Suppressor macrophage treated with lipopolysaccharide for 1 hour (primary cell): ENCODE measurements around the gene PGGHG.
"Not testable (repeated sequence)": the region's sequence is repeated elsewhere in the genome, so short reads cannot be mapped to it uniquely, and the experiment has no call there.

Experiments used
- DNase-seq, 3 donors: peaks; one replicate each; pipeline ENCODE4 v3.0.0-alpha.2; 2020 to 2022

Gene PGGHG

DNA sequence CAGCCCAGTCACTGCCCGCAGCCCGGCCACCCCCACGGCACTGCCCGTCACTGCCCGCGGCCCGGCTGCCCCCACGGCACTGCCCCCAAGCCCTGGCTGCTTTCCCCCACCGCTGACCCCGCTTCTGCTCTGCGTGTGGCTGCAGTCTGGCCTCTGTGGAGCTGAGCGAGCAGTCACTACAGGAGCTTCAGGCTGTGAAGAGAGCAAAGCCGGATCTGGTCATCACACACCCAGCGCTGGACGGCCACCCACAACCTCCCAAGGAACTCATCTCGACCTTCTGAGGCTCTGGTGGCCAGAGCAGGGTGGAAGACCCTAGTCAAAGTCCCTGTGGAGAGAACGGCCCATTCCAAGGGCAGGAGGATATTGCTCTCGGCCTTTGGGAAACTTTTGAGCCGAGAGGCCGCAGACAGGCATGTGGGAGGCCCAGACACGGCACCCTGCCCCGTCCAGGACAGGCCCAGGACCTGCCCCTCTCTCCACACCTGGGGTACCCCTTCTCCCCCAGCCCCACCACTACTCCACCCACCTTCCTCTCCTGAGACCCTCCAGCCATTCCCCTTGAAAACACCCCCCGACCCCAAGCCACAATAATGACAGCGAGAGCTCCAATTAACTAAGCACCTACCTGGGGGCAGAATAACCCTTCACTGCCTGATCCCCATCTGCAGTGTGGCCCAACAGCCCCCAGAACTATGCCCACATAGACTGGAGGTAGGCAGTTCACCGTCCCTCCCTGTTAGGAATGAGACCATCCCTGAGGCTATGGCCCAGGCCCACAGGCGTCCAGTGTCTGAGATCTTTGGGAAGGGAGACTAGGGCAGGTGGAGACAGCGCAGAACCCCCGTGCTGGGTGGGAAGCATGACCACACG, 3.7 kb upstream of the PGGHG start:
- no peak for DNase-seq

DNA sequence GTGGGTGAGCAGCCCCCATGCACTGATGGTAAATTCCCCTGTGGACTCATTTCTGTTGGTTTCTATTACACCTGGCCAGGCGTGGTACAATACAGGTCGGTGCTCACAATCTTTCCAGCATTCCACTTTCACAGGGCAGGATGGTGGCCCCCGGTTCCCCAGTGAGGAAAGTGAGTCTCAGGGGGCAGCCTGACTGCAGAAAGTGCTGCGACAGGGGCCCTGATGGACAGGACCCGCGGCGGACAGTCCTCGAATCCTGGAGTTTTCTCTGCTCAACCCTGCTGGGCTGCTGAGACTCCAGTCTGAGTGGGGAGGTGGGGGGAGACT, 3.1 kb upstream of the PGGHG start:
- DNase-seq = no peak

DNA sequence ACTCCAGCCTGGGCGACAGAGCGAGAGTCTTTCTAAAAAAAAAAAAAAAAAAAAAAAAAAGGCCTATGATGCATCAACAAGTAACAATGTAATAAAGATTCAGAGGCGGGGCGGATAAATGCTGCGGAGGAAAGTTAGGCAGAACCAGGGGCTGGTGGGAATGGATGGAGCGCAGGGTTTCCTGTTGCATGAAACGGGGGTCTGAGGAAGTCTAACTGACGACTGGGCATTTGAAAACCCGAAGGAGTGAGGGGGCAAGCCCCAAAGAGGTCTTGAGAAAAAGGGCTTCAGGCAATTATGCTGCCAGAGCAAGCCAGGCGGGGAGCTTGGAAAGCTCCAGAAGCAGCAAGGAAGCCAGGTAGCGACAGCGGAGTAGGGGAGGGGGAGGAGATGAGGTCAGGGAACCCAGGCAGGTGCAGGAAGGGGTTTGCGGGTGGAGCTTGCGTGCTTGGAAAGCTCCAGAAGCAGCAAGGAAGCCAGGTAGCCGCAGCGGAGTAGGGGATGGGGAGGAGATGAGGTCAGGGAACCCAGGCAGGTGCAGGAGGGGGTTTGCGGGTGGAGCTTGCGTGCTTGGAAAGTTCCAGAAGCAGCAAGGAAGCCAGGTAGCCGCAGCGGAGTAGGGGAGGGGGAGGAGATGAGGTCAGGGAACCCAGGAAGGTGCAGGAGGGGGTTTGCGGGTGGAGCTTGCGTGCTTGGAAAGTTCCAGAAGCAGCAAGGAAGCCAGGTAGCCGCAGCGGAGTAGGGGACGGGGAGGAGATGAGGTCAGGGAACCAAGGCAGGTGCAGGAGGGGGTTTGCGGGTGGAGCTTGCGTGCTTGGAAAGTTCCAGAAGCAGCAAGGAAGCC, 1.7 kb upstream of the PGGHG start:
- not testable (repeated sequence) for DNase-seq

DNA sequence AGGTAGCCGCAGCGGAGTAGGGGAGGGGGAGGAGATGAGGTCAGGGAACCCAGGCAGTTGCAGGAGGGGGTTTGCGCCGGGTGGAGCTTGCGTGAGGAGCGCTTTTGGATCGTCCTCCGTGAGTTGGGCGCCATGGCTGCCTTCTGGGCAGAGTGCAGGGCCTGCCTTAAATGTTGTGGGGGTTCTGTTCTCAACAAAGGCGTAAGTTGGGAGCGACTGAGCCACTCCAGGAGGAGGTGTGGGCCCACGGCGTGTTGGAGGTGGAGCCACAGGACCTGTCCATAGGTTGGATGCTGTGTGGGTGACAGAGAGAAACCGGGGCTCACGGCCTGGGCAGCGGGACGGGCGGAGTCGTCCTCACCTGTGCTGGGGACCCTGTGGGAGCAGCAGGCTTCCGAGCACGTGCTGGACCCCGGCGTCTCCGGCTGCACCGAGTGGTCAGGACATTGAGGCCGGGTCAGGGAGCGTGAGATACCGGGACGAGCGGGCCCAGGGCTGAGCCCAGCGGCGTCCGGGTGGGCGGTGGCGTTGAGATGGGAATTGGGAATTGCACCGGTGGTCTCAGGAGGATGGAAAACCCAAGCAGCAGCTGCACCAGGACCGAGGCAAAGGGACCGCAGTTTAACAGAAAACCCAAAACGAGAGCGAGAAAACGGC, 977 bp upstream of the PGGHG start:
- no peak for DNase-seq

DNA sequence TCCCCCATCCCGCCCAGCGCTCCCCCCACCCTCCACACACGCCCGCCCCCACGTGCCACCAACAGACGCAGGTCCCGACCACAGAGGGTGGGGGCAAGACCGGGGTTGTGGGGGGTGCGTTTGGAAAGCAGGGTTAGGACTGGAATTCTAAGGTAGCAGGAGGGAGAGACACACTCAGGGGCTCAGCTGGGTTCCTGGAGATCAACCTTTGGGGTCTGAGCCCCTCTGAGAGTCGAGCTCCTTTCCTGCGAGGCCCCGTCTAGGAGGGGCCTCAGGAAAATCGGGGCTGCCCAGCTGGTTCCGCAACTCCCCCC, 429 bp downstream of the PGGHG start:
- DNase-seq = no peak

DNA sequence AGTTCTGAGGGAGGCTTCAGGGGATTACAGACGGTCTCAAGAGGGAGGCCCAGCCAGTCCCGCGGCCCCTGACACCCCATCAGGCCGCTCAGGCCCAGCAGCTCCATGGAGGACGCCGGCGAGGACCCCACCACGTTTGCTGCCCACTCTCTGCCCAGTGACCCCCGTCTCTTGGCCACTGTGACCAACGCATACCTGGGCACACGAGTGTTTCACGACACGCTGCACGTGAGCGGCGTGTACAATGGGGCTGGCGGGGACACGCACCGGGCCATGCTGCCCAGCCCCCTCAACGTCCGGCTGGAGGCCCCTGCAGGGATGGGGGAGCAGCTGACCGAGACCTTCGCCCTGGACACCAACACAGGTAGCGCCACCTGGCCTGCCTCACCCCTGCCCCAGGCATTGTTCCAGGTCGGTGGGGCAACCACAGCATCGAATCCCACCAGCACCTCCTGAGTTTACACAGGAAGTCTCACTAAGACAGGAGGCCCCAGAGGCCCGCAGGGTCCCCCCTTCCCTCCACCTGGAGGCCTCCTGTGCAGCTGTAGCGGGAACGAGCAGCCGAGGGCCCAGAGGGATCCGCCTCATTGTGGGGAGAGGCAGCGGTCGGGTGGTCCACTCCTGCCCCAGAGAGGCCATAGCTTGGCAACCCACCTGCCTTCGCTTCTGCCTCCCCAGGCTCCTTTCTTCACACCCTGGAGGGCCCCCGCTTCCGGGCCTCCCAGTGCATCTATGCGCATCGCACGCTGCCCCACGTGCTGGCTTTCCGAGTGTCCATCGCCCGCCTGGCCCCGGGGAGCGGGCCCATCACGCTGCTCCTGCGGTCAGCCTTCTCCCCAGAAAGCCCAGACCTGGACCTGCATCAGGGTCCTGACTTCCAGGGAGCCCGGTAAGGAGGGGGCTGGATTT, 1.0 kb downstream of the PGGHG start:
- DNase-seq = no peak

DNA sequence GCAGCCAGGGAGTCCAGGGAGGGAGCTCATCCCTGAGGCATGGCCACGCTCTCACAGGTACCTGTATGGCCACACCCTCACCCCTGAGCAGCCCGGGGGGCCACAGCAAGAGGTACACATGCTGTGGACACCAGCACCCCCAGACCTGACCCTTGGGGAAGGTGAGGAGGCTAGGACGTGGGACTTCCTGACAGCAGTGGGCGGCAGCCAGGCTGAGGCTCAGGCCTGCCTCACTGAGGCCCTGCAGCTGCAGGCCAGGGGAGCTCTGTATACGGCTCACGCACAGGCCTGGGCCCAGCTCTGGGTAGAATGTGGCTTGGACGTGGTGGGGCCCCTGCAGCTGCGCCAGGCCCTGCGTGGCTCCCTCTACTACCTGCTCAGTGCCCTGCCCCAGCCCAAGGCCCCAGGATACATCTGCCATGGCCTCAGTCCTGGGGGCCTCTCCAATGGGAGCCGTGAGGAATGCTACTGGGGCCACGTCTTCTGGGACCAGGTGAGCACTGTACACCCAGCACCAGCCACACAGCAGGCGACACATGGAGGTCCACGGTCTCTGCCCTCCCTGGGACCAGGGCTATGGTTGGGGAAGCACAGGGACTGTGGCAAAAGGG, 1.8 kb downstream of the PGGHG start:
- no peak for DNase-seq

DNA sequence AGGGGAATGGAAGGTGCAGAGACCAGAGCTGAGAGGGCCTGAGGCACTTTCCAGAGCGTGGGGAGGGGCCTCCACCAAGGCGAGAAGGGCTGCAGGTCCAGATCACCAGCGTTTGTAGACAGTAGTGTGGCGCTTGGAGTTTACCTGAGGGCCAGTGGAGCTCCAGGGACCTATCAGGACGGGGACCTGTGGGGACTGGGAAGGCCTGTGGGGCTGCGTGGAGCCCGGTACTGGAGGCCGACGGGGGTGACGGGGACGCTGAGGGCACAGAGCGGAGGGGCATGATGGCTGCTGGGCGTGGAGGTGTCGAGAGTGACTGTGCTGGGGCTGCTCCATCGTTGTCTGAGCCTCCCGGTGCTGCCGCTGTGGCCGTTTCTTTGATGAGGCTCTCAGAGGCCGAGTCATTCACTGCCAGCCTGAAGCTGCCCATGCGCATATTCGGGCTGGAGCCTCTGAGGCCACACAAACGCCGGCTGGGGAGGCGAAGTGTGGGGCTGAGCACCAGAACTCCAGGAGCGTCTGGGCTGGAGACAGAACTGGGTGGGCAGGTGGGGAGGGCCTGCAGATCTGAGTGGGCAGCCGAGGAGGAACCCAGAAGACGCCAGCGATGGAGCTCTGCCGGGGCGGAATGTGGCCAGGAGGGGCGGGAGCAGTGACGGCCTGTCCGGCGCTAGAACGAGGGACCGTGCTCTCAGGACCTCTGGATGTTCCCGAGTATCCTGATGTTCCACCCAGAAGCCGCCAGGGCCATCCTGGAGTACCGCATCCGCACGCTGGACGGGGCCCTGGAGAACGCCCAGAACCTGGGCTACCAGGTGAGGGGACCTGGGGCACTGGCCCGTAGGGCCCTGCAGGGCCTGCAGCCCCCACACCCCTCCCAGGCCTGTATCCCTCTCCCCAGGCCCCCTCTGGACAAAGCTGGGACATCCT, 2.6 kb downstream of the PGGHG start:
- DNase-seq = no peak

DNA sequence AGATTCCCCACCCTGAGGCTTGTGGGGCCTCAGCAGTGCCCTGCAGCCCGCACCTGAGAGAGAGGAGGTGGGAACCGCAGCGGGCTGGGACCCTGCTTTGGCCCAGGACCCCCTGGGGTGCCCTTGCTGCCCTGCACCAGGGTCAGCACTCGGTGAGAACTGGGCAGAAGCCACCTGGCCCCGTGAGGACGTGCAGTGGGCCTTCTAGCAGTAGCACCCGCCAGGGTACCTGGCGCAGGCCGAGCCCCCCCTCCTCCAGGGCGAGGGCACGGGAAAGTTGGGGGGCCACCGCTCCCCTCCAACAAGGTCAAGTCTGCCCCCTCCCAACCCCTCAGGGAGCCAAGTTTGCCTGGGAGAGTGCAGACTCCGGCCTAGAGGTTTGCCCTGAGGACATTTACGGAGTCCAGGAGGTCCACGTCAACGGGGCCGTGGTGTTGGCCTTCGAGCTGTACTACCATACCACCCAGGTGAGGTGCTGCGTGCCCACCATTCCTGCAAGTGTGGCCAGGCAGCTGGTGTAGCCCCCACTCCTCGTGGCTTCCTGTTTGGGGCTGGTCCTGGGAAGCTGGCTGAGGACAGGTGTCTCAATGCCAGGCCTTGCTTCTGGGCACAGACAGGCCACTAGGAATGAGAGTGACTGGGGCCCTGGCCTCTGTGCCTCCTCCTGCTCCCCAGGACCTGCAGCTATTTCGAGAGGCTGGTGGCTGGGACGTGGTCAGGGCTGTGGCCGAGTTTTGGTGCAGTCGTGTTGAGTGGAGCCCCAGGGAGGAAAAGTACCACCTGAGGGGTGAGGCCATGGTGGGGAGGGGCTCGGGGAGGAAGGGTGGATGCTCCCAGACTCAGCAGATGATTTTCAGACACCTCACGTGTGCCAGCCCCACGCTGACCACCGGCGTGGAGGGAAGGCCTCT, 3.5 kb downstream of the PGGHG start:
- no peak for DNase-seq

DNA sequence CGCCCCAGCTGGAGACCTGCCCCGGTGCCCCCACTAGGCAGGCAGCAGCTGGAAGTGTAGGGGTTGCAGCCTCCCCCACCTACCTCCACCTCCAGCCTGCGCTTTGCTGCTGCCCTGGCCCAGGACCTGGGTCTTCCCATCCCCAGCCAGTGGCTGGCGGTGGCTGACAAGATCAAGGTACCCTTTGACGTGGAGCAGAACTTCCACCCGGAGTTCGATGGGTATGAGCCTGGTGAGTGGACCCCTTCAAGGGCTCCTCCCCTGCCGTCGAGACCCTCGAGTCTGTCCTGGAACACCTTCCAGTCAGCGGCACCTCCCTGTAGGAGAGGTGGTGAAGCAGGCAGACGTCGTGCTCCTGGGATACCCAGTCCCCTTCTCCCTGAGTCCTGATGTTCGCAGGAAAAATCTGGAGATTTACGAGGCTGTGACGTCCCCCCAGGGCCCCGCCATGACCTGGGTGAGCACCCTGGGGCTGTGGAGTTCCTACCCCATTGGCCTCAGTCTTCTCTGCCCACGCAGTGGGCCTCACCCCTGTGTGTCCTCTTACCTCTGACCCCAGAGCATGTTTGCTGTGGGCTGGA, 4.4 kb downstream of the PGGHG start:
- no peak for DNase-seq

DNA sequence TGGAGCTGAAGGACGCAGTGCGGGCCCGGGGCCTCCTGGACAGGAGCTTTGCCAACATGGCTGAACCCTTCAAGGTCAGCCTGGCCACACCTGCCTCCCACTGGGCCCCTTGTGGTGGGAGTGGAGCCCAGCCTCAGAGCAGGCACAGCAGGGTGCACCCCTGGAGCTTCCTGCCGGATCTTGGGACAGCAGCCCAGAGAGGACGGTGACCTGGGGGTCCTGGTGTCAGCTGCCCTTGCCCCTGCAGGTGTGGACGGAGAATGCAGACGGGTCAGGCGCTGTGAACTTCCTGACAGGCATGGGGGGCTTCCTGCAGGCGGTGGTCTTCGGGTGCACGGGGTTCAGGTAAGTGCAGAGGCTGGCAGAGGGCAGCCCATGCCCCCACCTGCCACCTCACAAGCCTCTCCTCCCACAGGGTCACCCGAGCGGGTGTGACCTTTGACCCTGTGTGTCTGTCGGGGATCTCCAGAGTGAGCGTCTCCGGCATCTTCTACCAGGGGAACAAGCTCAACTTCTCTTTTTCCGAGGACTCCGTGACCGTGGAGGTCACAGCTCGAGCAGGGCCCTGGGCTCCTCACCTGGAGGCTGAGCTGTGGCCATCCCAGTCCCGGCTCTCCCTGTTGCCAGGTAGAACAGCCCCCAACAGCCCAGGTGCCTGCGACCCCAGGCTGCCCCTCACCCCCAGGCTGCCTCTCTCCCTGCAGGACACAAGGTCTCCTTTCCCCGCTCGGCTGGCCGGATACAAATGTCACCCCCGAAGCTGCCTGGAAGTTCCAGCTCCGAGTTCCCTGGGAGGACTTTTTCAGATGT, 5.1 kb downstream of the PGGHG start:
- DNase-seq = no peak

DNA sequence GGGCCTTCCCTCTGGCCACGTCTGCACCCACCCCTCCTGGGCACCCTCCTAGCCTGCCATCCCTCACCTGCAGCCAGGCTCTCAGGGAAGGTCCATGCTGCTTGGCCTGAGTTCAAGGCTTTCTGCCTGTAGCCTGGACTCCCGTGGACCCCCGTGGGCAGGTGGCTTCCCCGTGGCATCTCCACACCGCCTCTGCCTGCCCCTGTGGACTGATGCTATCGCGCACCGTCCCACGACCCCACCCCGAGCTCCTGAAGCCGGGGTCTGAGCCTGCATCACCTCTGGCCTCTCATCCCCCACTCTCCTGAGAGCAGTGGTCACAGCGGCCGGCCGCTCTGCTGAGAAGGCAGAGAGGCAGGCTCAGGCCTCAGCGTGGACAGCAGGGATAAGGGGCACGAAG, 5.9 kb downstream of the PGGHG start:
- DNase-seq = no peak

DNA sequence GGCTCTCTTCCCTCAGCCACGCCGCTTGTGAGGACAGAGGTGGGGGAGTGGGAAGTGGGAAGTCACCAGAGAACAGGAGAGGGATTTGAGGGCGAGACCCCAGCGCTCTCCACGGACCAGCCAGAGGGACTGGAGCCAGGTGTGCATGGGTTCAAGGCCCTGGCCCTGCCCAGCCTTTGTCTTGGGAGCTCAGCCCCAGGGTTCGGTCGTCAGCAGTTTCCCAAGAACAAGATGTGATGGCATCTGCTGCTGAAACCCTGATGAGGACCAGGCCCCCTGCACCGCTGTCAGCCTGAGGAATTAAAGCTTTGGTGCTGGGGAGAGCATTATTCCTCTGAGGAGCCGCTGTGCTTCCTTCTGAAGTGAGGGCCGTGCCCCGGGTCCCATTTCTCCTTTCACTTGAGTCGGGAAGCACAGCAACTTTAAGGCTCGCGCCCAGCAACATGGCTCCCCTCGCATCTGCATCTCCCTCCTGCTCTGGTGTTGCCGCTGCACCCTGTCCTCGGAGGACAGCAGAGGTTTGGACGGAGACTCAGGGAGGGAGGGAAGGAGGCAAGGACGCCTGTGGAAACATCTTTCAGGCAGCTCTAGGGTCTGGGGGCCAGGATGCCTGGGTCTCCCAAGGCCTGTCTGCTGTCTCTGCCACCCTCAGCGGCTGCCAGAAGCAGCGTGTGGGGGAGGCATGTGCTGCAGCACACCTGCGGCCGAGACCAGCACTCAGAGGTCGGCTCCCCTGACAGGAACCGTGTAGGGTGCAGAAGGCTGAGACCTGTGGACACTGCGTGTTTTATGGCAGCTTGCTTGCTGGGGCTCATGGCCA, 6.6 kb downstream of the PGGHG start:
- no peak for DNase-seq

DNA sequence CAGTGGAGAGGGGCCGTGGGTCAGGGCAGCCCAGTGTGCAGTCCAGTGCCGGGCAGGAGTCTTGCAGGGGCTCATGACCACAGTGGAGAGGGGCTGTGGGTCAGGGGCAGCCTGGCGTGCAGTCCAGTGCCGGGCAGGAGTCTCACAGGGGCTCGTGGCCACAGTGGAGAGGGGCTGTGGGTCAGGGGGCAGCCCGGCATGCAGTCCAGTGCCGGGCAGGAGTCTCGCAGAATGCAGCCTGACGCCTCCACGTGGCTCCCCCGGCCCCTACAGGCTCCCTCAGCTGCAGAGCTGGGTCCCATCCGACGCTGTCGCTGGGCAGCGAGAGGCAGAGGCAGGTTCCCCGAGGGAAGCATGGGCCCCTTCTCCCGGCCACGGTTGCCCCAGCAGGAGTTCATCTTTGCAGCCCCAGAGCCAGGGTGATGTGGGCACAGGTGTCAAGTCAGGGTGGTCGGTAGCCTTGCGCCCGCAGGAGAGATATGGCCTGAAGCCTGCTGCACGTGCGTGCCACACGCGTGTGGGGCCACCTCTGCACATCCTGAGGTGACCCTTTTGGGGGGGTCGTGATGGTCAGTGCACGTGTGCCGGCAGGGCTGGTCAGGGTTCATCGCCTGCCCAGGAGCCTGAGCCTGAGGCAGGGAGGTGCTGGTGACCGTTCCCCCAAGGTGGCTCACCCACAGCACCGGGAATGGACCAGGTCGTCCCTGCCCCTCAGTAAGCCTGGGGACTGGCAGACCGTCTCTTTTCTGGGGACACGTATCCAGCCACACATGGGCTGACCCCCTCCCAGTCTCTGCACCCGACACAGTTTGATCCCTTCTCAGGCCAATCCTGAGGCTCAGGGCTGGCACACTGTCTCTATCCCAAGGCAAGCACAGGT, 7.5 kb downstream of the PGGHG start:
- no peak for DNase-seq

DNA sequence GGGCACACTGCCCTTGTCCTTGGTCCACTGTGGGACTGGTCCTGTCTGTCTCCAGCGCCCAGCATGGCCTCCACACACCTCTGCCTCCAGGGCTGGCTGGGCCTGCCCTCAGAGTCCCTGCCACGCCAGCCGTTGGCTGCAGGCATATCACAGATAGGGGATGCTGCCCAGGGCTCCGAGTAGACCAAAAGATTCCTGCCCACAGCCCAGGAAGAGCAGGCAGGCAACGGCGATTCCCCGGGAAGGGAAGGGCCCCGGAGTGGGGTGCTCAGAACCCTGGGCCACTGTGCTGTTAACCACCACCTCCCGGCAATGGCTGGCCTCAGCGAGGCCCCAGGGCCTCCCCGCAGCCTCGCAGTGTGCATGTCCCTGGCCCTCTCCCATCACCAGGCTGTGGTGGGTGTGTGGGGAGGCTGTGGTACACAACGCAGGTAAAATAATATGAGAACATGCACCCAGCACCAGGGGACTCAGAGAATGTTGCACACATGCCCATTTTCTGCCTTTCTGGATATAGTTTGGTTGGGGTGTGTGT, 8.2 kb downstream of the PGGHG start:
- no peak for DNase-seq

DNA sequence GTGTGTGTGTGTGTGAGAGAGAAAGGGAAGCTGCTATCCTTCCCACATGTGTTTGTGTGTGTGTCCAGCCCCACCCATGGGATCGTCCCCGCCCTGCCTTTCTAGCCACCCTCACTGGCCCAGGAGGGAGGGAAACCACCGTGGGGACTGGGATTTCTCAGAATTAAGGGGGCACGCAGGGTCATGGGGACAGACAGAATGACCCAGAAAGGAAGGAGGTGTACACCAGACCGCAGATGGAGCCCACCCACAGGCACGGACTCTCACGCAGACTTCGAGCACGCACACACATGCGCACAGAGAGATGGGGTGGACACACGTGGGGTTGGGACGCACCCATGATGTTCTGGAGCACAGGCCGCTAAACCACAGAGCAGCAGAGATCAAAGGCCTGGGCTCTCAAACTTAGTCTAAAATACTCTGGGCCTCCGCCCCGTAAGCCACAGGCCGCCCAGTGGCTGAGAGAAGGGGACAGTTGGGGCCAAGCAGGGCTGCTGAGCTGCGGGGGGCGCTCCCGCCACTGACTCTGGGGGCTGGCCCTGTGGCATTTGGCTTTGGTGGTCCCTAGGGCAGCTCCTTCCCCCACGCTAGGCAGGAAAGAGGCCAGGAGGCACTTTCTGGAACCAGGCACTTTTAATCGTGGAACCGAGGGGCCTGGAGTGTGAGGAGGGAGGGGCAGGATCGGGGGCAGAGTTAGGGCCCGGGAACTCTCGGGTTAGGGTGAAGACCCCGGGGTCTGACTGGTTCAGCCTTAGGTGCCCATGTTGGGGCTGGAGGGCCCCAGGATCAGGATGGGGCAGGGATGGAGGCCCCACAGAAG, 8.9 kb downstream of the PGGHG start:
- DNase-seq = peak in 2 of 3 donors; percentile 34 to 40
